Central memory CD8-positive, alpha-beta T cell (primary cell): ENCODE results near the gene IL18.
"Not testable (repeated sequence)": the region's sequence is repeated elsewhere in the genome, so short reads cannot be mapped to it uniquely, and the experiment has no call there.

ENCODE experiments used
- ATAC-seq: fragments of 150-1000 bp; cut with Tn5 transposase; replicated peaks from 2 replicates; pipeline ENCODE4 v1.10.0; 2022; ENCODE audit warnings: mild to moderate bottlenecking, moderate FRiP score, moderate number of reproducible peaks; ENCODE audit not compliant: poor library complexity, severe bottlenecking; ENCODE audit errors: extremely low read depth
- DNase-seq, 2 donors: peaks; one replicate each; pipeline ENCODE4 v3.0.0; 2021; ENCODE audit warnings: low spot score in 2 of 2
- H3K27ac Mint-ChIP-seq: one replicate; pipeline ENCODE4 v1.8.0; 2022; ENCODE audit warnings: low read depth, mild to moderate bottlenecking, moderate library complexity, mixed read lengths
- H3K27me3 Mint-ChIP-seq: one replicate; pipeline ENCODE4 v1.8.0; 2022; ENCODE audit warnings: mixed read lengths
- H3K36me3 Mint-ChIP-seq: one replicate; pipeline ENCODE4 v1.8.0; 2022; ENCODE audit warnings: mild to moderate bottlenecking, moderate library complexity, mixed read lengths; ENCODE audit not compliant: insufficient read depth
- H3K4me1 Mint-ChIP-seq: one replicate; pipeline ENCODE4 v1.8.0; 2022; ENCODE audit warnings: mixed read lengths
- H3K4me3 Mint-ChIP-seq: one replicate; pipeline ENCODE4 v1.8.0; 2022; ENCODE audit warnings: mild to moderate bottlenecking, moderate library complexity, mixed read lengths
- H3K9me3 Mint-ChIP-seq: one replicate; pipeline ENCODE4 v1.8.0; 2022; ENCODE audit warnings: mixed read lengths

IL18 gene

DNA sequence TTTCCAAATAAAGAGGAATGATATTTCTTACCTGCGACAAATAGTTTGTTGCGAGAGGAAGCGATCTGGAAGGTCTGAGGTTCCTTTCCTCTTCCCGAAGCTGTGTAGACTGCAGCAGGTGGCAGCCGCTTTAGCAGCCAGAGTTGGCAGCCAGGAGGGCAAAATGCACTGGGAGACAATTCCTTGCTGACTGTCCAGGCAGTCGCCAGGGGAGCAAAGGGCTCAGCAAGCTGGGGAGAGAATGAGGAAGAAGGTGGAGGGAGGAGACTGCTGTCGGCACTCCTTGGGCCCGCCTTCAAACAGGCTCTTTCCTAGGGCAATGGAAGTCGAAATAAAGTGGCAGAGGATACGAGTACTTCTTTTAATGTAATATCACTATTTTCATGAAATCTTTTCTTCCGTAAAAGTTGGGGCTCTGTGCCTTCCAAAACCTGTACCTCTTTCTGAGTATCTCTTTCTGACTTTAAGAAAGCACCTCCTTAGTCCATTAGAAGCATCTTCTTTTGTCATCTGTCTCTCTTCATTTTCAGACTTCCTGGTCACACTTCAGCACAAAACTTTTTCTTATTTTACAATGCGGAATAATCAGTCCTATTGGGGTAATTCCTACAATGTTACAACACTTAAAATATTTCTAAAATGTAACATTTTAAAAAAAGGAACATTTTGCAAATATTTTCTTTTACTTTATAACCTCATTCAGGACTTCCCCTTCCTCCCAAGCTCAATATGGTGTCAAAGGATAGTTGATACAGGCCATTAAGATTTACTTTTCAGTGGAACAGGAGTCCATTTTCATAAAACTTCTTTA, at the start of gene IL18:
Gene IL18, minus strand, starts transcription at position 220 of the 811 bp plus-strand sequence. CDS start 9,041 bp downstream, outside the sequence.
- H3K36me3 Mint-ChIP-seq = no peaks in the 10 kb centered on the region
- H3K4me3 Mint-ChIP-seq = no peak within 1 kb of the TSS
- no peak for ATAC-seq
- DNase-seq = no peak
- H3K27me3 Mint-ChIP-seq = peaks cover 6% of the 10 kb centered on the region
- no peaks in the 10 kb centered on the region for H3K9me3 Mint-ChIP-seq
- no peak within 1 kb of the TSS for H3K27ac Mint-ChIP-seq
- no peaks in the 10 kb centered on the region for H3K4me1 Mint-ChIP-seq

DNA sequence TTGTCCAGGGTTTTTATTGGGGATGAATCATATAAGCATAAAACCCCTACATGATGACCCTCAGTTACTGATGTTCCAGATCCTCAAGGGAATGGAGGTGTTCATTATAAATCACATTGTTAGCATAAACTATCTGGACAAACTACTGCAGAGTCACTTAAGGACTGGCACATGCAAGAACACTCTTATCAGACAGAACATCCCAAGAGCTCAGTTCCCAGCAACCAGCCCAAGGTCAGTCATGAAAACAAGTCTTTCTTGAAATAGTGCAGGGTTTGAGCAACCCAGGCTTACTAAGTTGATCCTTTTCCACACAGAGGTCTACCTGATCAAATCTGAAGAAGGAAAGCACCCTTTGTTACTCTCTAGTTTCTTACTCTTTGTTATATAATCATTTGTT, 48.8 kb upstream of the IL18 start:
- H3K27me3 Mint-ChIP-seq = peaks cover 17% of the 10 kb centered on the region
- no peak overlapping the region for H3K4me3 Mint-ChIP-seq
- DNase-seq = no peak
- no peak for ATAC-seq
- no peaks in the 10 kb centered on the region for H3K9me3 Mint-ChIP-seq
- no peak overlapping the region for H3K27ac Mint-ChIP-seq
- no peaks in the 10 kb centered on the region for H3K36me3 Mint-ChIP-seq
- peaks cover 6% of the 10 kb centered on the region for H3K4me1 Mint-ChIP-seq

DNA sequence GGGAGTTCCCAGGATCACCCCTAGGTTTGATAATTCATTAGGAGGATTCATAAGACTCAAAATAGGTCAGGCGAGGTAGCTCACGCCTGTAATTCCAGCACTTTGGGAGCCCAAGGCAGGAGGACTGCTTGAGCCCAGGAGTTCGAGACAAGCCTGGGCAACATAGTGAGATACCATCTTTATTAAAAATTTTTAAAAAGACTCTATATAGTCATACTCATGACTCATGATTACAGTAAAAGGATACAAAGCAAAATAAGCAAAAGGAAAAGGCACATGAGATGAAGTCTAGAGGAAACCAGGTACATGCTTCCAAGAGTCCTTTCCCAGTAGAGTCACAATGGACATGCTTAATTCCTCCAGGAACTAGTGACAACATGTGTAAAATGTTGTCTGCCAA, 48.4 kb upstream of the IL18 start:
- no peak for DNase-seq
- ATAC-seq = no peak
- Mint-ChIP-seq H3K27ac (no peak overlapping the region), H3K27me3 (peaks cover 17% of the 10 kb centered on the region), H3K9me3 (no peaks in the 10 kb centered on the region), H3K36me3 (no peaks in the 10 kb centered on the region), H3K4me1 (peaks cover 6% of the 10 kb centered on the region), H3K4me3 (no peak overlapping the region)

- Mint-ChIP-seq H3K27me3 (peaks cover 17% of the 10 kb centered on the region), H3K4me3 (no peak overlapping the region), H3K27ac (no peak overlapping the region), H3K4me1 (peaks cover 6% of the 10 kb centered on the region), H3K36me3 (no peaks in the 10 kb centered on the region), H3K9me3 (no peaks in the 10 kb centered on the region)
- no peak for ATAC-seq
- DNase-seq = no peak
Measured at GRCh38 chr11:112211536-112211935, 47.6 kb upstream of the IL18 start.

GRCh38 chr11:112210890-112211289, 47.0 kb upstream of the IL18 start:
- ATAC-seq = no peak
- Mint-ChIP-seq H3K36me3 (no peaks in the 10 kb centered on the region), H3K27ac (no peak overlapping the region), H3K4me3 (no peak overlapping the region), H3K4me1 (peaks cover 6% of the 10 kb centered on the region), H3K9me3 (no peaks in the 10 kb centered on the region), H3K27me3 (peaks cover 17% of the 10 kb centered on the region)
- DNase-seq = no peak

GRCh38 chr11:112206071-112206470, 42.2 kb upstream of the IL18 start:
- Mint-ChIP-seq H3K9me3 (no peaks in the 10 kb centered on the region), H3K27me3 (peaks cover 17% of the 10 kb centered on the region)

GRCh38 chr11:112200252-112200651, 36.4 kb upstream of the IL18 start:
- Mint-ChIP-seq H3K4me1 (no peaks in the 10 kb centered on the region), H3K27me3 (no peaks in the 10 kb centered on the region), H3K36me3 (no peaks in the 10 kb centered on the region), H3K27ac (no peak overlapping the region), H3K4me3 (no peak overlapping the region), H3K9me3 (no peaks in the 10 kb centered on the region)
- ATAC-seq = no peak
- DNase-seq = no peak

More at GRCh38 chr11:112206071-112206470, 42.2 kb upstream of the IL18 start:
- no peak overlapping the region for H3K27ac Mint-ChIP-seq
- ATAC-seq = no peak
- H3K36me3 Mint-ChIP-seq = no peaks in the 10 kb centered on the region
- H3K4me1 Mint-ChIP-seq = no peaks in the 10 kb centered on the region
- no peak overlapping the region for H3K4me3 Mint-ChIP-seq
- DNase-seq = no peak

DNA sequence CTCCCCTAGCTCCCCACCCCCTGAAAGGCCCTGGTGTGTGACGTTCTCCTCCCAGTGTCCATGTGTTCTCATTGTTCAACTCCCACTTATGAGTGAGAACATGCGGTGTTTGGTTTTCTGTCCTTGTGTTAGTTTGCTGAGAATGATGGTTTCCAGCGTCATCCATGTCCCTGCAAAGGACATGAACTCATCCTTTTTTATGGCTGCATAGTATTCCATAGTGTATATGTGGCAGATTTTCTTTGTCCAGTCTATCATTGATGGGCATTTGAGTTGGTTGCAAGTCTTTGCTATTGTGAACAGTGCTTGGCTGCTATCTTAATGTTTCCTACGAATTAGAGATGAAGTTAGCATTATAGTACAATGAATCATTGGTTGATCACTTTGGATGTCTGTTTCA, 35.2 kb upstream of the IL18 start:
- DNase-seq, ATAC-seq, H3K27me3 Mint-ChIP-seq, H3K9me3 Mint-ChIP-seq, H3K27ac Mint-ChIP-seq, H3K4me3 Mint-ChIP-seq, H3K4me1 Mint-ChIP-seq, H3K36me3 Mint-ChIP-seq: not testable (repeated sequence)

GRCh38 chr11:112196519-112197087, 32.7 kb upstream of the IL18 start:
- no peak for DNase-seq
- no peaks in the 10 kb centered on the region for H3K4me1 Mint-ChIP-seq

GRCh38 chr11:112195951-112196351, 32.1 kb upstream of the IL18 start:
- no peak for ATAC-seq
- H3K4me1 Mint-ChIP-seq = no peaks in the 10 kb centered on the region
- no peaks in the 10 kb centered on the region for H3K9me3 Mint-ChIP-seq
- H3K27ac Mint-ChIP-seq = no peak overlapping the region
- DNase-seq = no peak
- H3K27me3 Mint-ChIP-seq = no peaks in the 10 kb centered on the region
- H3K36me3 Mint-ChIP-seq = no peaks in the 10 kb centered on the region
- no peak overlapping the region for H3K4me3 Mint-ChIP-seq

More at GRCh38 chr11:112196519-112197087, 32.7 kb upstream of the IL18 start:
- Mint-ChIP-seq H3K36me3 (no peaks in the 10 kb centered on the region), H3K27ac (no peak overlapping the region), H3K27me3 (no peaks in the 10 kb centered on the region), H3K4me3 (no peak overlapping the region), H3K9me3 (no peaks in the 10 kb centered on the region)
- ATAC-seq = no peak

GRCh38 chr11:112195113-112195512, 31.2 kb upstream of the IL18 start:
- not testable (repeated sequence) for DNase-seq, ATAC-seq

DNA sequence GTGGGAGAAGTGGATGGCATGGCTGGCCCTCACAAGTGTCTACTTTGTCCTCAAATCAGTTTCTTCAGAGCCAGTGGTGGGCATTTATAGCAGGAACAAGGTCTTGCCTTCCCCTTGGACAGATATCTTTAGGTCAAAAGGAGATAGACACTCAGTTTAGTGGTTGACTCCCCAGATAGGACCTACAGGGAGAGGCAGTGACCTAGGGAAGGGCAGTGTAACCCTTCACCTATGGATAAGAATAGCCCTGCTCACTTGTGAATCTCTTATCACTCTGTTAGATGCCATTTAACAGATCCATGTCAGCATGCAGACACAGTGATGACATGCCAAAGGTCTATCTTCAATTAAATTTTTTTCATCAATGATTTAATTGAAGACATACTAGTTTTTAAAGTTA, 22.4 kb upstream of the IL18 start:
- Mint-ChIP-seq H3K4me1 (no peaks in the 10 kb centered on the region), H3K9me3 (no peaks in the 10 kb centered on the region), H3K27ac (no peak overlapping the region), H3K4me3 (no peak overlapping the region), H3K36me3 (peaks cover 1% of the 10 kb centered on the region), H3K27me3 (peaks cover 28% of the 10 kb centered on the region)
- DNase-seq (no peak), ATAC-seq (no peak)

More at GRCh38 chr11:112195113-112195512, 31.2 kb upstream of the IL18 start:
- H3K4me3 Mint-ChIP-seq, H3K27me3 Mint-ChIP-seq, H3K36me3 Mint-ChIP-seq, H3K9me3 Mint-ChIP-seq, H3K4me1 Mint-ChIP-seq, H3K27ac Mint-ChIP-seq: not testable (repeated sequence)

DNA sequence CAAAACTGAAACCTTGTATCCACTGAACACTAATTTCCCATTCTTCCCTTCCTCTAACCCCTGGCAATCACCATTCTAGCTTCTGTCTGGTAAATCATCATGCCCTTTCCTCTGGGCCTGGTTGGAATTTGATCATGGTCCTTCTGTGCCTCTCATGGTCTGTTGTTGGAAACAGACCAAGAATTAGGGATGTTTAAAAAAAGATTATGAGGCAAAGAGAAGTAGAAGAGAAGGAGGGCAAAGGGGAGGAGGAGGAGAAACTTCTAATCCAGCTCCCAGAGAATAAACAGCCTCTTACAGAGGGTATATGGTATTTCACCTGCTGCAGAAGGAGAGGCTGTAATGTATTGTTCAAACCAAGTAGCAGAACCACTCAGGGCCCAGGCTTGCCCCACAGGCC, 22.0 kb upstream of the IL18 start:
- no peaks in the 10 kb centered on the region for H3K9me3 Mint-ChIP-seq
- peaks cover 29% of the 10 kb centered on the region for H3K27me3 Mint-ChIP-seq
- H3K27ac Mint-ChIP-seq = no peak overlapping the region
- DNase-seq (no peak), ATAC-seq (no peak)
- peaks cover 1% of the 10 kb centered on the region for H3K36me3 Mint-ChIP-seq
- no peaks in the 10 kb centered on the region for H3K4me1 Mint-ChIP-seq
- H3K4me3 Mint-ChIP-seq = no peak overlapping the region
